Myocyte (in vitro differentiated cells): ENCODE results near the gene PTGDR. TPM values are rescaled to one million over a fixed set of nuclear protein-coding genes. Genes with fewer than 3 reads are reported as not detected.

Source experiments
- DNase-seq: peaks from one replicate; pipeline ENCODE4 v3.0.0-alpha.2; 2012; ENCODE audit warnings: low read depth
- total RNA-seq: library from RNA; depleted of rRNA; stranded (reverse); fragments of >200 nt; gene quantifications from 2 replicates; pipeline ENCODE4 v1.2.3, GENCODE V29; 2014

The PTGDR gene
- total RNA-seq, 1 donor from 2014 or later, result 0.16 TPM

DNA sequence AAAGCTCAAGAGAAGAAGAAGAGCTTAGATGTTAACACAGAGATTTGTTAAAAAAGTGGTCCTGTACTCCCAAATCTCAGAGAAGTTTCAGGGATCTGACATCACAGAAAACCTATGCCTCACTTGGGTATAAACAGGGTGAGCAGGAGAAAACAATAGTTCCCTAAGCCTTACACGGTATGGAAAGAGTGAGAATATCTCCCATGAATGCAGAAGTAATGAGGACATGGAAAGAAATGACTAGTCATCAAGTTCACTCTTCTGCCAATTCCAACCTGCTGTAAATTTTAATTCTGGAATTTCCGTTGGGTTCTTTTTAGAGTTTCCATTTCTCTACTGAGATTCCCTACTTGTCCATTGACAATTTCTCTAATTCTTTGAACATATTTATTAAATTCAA is 40.4 kb downstream of the PTGDR start:
- no peak for DNase-seq

DNA sequence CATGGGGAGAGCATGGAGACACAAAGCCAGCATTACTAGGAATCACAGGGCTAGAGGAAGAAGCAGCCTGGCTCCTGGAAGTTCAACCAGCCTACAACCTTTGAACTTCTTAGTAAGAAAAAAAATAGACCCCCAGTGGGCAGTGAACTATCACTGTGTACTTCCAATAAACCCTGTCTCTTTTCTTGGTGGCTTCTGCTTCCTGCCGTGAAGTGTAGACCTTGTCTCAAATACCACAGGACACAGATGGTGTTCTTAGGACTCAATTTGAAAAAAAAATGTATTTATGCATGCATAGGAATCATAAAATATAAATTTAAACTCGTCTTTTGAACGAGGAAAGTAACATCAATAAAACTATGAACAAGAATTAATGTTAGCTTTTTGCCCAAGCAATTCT is 43.0 kb downstream of the PTGDR start:
- no peak for DNase-seq

DNA sequence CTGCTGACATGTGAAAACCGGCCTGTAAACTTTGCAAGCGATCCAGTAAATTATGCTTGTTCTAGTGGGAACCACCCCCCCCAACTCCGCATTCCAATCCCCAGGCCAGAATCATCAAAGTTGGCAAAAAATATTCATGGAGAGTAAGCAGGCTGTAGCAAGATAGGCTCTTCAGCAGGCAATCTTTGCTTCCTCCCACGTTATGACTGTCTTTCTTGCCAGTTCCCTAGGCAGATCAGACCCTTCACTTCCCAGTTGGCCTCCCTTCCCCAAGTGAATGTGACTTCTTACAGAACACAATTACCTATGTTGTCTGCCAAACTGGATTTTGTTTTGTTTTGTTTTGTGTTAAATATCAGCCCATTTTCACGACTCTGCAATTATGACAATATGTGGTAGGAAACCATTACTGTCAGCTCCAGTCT is 45.4 kb downstream of the PTGDR start:
- no peak for DNase-seq

DNA sequence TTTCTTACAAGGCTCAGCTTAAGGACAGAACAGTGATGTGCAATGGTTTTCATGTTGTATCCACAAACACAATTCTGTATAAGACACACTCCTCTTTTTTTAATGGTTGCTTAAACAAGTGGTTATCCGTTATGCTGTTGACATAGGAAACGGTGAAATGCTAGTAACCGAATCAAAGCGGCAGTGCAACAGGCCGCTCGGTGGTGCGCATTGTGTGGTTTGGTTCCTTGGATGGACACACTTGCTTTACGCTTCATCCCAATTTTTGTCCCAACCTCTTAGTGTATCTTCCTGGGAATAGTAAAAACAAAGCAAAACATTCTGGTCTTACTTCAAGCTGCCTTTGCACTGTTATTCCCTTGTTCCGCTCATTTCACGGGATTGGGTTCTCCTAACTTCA is 46.0 kb downstream of the PTGDR start:
- no peak for DNase-seq

DNA sequence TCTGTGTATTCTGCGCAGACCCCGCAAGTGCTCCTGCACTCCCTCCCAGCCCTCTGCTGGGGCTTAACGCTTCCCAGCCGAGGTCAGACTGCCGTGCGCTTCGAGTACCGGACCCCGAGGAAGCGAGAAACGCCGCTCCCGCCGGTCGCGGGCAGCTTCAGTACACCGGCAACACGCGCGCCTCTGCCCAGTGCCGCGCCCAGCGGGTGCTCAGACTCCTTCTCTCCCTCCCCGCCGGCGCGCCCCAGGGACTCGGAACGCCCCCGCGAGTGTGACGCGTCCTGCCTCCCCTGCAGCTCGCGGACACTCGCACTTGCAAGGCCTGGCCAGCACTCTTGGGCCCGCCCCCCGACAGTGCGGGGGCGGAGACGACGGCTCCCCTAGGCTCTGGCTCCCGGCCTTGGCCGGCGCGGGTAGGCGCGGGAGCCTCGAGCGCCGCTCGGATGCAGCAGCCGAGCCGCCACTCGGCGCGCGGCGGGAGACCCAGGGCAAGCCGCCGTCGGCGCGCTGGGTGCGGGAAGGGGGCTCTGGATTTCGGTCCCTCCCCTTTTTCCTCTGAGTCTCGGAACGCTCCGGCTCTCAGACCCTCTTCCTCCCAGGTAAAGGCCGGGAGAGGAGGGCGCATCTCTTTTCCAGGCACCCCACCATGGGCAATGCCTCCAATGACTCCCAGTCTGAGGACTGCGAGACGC is 46.6 kb downstream of the PTGDR start, which contains the start of gene PTGER2:
TSS of gene PTGER2 (plus strand) at position 410 of the 692 bp plus-strand sequence. CDS start at position 647, 237 bp downstream.
- DNase-seq, result peak; percentile 93

DNA sequence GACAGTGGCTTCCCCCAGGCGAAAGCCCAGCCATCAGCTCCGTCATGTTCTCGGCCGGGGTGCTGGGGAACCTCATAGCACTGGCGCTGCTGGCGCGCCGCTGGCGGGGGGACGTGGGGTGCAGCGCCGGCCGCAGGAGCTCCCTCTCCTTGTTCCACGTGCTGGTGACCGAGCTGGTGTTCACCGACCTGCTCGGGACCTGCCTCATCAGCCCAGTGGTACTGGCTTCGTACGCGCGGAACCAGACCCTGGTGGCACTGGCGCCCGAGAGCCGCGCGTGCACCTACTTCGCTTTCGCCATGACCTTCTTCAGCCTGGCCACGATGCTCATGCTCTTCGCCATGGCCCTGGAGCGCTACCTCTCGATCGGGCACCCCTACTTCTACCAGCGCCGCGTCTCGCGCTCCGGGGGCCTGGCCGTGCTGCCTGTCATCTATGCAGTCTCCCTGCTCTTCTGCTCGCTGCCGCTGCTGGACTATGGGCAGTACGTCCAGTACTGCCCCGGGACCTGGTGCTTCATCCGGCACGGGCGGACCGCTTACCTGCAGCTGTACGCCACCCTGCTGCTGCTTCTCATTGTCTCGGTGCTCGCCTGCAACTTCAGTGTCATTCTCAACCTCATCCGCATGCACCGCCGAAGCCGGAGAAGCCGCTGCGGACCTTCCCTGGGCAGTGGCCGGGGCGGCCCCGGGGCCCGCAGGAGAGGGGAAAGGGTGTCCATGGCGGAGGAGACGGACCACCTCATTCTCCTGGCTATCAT is 47.3 kb downstream of the PTGDR start:
- peak; percentile 45 for DNase-seq

DNA sequence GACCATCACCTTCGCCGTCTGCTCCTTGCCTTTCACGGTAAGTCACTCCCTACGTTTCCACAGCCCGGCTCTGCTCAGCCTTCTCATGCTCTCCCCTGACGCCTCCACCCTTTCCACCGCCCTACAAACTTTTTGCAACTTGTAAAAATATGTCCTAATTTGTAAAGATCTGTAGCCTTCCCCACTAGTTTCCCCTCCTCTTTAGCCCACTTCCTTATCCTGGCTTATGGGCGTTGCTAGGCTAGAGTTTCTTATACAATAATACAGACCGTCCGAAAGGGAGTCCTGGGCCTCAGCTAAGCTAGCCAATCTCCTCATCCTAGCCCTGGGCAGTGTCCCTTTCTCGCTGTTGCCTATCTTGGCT is 47.8 kb downstream of the PTGDR start:
- DNase-seq, result no peak

DNA sequence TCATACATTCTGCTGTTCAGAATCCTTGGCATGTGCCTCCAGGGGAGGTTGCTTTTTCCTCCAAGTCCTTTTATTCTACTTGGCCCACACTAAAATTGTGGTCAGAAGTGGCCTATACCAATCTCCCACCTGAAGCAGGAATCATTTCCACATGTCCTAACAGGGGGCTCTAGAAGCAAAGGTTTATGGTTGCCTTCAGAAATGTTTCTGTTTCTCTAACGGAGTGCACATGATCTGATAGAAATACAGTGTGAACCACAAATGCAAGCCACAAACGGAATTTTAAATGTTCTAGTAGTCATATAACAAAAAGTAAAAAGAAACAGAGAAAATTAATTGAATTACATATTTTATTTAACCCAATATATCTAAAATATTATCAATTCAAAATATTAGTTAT is 50.6 kb downstream of the PTGDR start:
- no peak for DNase-seq

DNA sequence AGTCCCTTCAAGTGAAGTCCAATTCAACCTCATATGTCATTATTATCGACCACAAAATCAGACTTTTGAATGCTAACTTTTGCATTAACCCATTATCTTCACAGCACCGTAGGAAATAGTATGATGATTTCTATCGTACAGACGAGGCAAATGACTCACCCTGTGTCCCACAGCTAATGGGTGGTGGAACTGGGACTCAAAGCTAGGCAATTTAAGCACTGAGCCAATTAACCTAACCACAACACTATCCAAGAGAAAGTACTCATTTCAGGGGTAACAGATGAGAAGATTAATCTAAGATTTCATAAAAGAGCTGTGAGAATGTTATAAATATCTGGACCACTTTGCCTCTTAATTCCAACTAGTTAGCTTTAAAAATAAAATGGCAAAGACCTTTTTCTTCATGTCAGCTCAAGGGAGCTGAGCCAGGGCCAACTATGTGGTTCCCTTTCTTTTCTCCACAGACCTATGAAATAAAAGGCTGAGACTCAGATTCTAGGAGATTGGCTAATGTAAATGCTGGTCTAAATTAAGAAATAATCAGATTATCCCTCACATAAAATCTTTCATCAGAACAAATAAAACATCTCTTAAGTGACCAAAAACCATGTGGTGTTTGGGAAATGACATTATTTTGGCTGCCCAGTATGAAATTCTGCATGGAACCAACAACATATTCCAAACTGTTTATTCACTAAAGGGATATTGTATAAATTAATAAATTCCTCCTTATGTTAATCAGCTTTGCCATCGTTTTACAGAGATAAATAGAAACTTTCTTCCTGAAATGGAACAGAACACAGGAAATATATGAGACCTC is 51.5 kb downstream of the PTGDR start:
- DNase-seq, result no peak

DNA sequence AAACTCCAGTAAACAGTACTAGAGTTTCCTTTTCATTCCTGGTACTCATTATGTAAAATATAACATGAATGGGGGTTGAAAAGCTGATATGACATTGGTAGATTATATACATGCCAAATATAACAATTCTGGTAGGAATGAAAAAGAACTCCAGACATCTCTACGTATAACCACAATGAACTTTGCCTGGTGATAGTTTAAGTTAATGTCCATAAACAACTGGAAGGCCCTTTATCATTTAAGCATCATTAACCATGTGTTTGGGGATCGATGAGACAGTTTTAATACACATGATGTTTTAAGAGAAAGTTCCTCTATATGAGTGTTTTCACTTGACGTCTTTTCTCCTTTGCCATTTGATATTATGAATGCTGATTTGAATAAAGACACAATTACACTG is 52.4 kb downstream of the PTGDR start:
- DNase-seq, result no peak

DNA sequence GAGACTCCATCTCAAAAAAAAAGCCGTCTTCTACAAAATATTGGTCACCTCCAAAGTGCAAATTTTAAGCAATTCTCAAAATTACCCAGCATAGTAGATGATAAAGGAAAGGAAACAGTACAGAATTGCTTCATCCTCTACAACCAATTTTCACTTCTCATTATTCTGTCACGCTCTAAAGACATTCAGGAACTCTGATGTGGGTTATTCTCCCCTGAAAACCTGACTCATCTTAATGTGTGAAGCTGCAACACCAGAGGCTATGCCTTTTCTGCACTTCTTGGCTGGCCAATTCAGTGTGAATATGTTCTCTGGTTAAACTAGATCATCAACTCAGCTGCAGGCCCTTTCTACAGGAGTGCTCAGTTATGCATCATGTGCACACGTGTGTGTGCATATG is 57.6 kb downstream of the PTGDR start:
- no peak for DNase-seq

DNA sequence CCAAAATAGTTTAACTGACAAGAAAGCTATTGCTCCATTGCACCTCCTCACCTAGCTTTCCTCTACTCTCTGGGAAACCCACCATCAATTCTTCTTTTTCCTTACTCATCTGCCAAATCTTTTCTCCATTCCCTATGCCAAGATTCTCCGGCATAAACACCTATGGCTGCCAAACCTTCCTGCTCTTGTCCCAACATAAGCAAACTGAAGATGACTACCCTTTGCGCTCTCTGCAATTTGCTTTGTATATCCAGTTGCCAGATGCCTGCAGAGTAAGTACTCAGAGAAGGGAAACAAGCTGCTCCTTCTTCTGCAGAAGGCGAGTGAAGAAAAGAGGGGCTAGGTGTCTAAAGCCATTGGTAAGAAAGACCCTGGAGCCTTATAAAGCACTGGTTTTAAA is 58.1 kb downstream of the PTGDR start:
- no peak for DNase-seq

Other genes with a start within 250 kb of the PTGDR start
- gene NID2, start 198.6 kb upstream of the PTGDR start, total RNA-seq, result 29.7 and 50.9 TPM in 2 replicates
- gene PTGER2, start 46.6 kb downstream of the PTGDR start, total RNA-seq, result 13.2 and 18.2 TPM in 2 replicates